ENCODE measurements around the gene SLC25A29. TPM values are rescaled to one million over a fixed set of nuclear protein-coding genes. Genes with fewer than 3 reads are reported as not detected.
"Not testable (repeated sequence)": the region's sequence is repeated elsewhere in the genome, so short reads cannot be mapped to it uniquely, and the experiment has no call there.

Gene SLC25A29
- total RNA-seq, 1 experiment from 2014 or later, result 33.9 TPM

DNA sequence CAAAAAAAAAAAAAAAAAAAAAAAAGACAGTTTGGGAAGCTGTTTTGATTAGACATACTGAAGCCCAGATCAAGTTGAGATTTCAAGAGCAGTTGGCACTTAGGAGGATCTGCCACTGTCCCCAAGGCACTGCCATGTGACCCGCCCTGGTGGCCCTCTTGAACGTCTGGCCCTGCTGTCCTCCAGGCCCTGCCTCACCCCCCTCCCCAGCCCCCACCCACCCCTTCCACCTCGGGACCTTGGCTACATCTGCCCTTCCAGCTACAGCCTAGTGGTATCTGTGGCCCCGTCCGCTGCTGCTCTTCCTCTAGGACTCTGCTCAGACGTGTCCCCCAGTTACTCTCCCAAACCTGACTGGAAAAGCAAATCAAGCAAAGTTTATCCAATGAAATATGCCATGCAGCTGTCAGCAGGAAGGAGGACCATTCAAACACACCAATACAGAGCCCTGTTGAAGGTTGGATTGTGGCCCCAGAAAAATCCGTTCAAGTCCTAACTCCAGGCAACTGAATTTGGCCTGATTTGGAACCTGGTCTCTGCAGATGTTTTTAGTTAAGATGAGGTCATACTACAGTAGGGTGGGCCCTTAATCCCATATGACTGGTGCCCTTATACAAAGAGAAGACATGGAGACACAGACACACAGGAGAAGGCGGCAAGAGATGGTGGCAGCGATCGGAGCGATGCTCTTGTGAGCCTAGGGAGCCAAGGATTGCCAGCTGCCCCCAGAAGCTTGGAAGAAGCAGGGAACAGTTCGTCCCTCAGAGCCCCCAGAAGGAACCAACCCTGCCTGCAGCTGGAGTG, 17.7 kb downstream of the SLC25A29 start:
- Mint-ChIP-seq H3K4me3 (ENCODE audit: unreplicated experiment) (no peak overlapping the region), H3K36me3 (ENCODE audit: insufficient read depth, unreplicated experiment) (peaks cover 11% of the 10 kb centered on the region), H3K27me3 (ENCODE audit: insufficient read depth, unreplicated experiment) (no peaks in the 10 kb centered on the region), H3K9me3 (ENCODE audit: unreplicated experiment) (no peaks in the 10 kb centered on the region), H3K4me1 (ENCODE audit: insufficient read depth, unreplicated experiment) (peaks cover 5% of the 10 kb centered on the region), H3K27ac (ENCODE audit: low read depth, unreplicated experiment) (no peak overlapping the region)
- TF ChIP-seq, protein P1, sequence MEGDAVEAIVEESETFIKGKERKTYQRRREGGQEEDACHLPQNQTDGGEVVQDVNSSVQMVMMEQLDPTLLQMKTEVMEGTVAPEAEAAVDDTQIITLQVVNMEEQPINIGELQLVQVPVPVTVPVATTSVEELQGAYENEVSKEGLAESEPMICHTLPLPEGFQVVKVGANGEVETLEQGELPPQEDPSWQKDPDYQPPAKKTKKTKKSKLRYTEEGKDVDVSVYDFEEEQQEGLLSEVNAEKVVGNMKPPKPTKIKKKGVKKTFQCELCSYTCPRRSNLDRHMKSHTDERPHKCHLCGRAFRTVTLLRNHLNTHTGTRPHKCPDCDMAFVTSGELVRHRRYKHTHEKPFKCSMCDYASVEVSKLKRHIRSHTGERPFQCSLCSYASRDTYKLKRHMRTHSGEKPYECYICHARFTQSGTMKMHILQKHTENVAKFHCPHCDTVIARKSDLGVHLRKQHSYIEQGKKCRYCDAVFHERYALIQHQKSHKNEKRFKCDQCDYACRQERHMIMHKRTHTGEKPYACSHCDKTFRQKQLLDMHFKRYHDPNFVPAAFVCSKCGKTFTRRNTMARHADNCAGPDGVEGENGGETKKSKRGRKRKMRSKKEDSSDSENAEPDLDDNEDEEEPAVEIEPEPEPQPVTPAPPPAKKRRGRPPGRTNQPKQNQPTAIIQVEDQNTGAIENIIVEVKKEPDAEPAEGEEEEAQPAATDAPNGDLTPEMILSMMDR (IDR thresholded peaks at IDR 0.05; ENCODE audit: unreplicated experiment), result no peak
- no TSS peak for BruUV-seq (replicated peaks)
- intact Hi-C loops (cut with micrococcal nuclease), result no loop called here
- no peak for DNase-seq (ENCODE audit: unreplicated experiment)
- CTCF ChIA-PET, result interaction anchor here (0.9 to 1.2 kb wide), 2 partner anchors 12 to 89 kb away, joined by 4 to 5 read pairs; no protein-coding TSS in a partner anchor
- POLR2A ChIA-PET, result no interaction called here

DNA sequence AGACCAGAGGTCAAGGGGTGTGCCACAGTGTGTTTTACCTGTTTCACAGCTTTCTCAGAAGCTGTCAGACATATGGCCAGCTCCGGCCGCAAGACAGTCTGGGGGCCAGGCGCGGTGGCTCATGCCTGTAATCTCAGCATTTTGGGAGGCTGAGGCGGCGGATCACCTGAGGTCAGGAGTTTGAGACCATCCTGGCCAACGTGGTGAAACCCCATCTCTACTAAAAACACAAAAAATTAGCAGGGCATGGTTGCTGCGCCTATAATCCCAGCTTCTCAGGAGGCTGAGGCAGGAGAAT, 18.3 kb downstream of the SLC25A29 start:
- H3K4me1 Mint-ChIP-seq (ENCODE audit: insufficient read depth, unreplicated experiment); H3K27me3 Mint-ChIP-seq (ENCODE audit: insufficient read depth, unreplicated experiment); BruUV-seq (replicated peaks); H3K9me3 Mint-ChIP-seq (ENCODE audit: unreplicated experiment); POLR2A ChIA-PET; DNase-seq (ENCODE audit: unreplicated experiment); H3K27ac Mint-ChIP-seq (ENCODE audit: low read depth, unreplicated experiment); intact Hi-C loops (cut with micrococcal nuclease); H3K4me3 Mint-ChIP-seq (ENCODE audit: unreplicated experiment): not testable (repeated sequence)
- CTCF ChIA-PET, result interaction anchor here (0.9 to 1.2 kb wide), 2 partner anchors 12 to 90 kb away, joined by 4 to 5 read pairs; no protein-coding TSS in a partner anchor
- peaks cover 14% of the 10 kb centered on the region for H3K36me3 Mint-ChIP-seq (ENCODE audit: insufficient read depth, unreplicated experiment)

DNA sequence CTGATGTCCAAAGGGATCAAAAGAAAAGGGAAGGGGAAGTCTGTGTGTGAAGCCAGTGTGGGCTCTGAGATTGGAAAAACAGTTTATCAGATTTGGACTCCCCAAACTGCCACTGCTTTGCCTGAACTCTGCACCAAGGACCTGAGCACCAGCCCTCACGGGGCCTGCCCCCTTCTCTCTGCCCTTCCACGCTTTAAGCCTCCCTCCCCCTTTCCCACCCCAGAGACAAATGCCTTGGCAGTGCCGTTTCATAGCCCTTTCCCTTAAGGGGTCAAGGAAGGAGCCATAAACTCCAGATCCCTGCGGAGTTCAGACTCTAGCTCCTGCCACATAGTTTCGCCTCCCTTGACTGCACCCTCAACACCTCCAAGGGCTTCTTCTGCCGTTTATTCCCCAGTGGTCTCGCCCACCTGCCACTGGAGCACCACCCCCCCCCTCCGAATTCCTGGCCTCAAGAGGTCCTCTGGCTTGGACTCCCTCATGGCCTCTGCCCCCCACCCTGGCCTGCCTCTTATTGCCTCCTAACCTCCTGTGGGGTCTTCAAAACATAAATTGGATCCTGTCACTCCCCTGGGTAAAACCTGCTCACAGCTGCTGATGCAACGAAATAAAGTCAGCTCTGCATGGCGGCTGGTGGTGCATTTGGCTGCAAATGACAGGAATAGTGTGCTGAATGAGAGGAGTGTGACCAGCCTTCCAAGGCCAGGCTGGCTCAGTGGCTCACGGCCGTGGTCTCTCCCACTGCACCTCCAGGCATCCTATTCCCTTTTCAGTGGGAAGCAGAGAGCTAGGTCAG, 18.8 kb downstream of the SLC25A29 start:
- Mint-ChIP-seq H3K27me3 (ENCODE audit: insufficient read depth, unreplicated experiment) (no peaks in the 10 kb centered on the region), H3K4me3 (ENCODE audit: unreplicated experiment) (no peak overlapping the region), H3K4me1 (ENCODE audit: insufficient read depth, unreplicated experiment) (peaks cover 11% of the 10 kb centered on the region), H3K9me3 (ENCODE audit: unreplicated experiment) (no peaks in the 10 kb centered on the region), H3K27ac (ENCODE audit: low read depth, unreplicated experiment) (no peak overlapping the region), H3K36me3 (ENCODE audit: insufficient read depth, unreplicated experiment) (peaks cover 20% of the 10 kb centered on the region)
- BruUV-seq (replicated peaks), result no TSS peak
- ChIA-PET CTCF (interaction anchor here (0.6 to 2.1 kb wide), 5 partner anchors 11 to 91 kb away, joined by 3 to 8 read pairs (median 4); no protein-coding TSS in a partner anchor), POLR2A (interaction anchor here (1.4 kb wide), 1 partner anchor 9 kb away, joined by 5 read pairs; no protein-coding TSS in a partner anchor)
- intact Hi-C loops (cut with micrococcal nuclease), result no loop called here
- TF ChIP-seq, protein P1 (IDR thresholded peaks at IDR 0.05; ENCODE audit: unreplicated experiment), result no peak
- no peak for DNase-seq (ENCODE audit: unreplicated experiment)

DNA sequence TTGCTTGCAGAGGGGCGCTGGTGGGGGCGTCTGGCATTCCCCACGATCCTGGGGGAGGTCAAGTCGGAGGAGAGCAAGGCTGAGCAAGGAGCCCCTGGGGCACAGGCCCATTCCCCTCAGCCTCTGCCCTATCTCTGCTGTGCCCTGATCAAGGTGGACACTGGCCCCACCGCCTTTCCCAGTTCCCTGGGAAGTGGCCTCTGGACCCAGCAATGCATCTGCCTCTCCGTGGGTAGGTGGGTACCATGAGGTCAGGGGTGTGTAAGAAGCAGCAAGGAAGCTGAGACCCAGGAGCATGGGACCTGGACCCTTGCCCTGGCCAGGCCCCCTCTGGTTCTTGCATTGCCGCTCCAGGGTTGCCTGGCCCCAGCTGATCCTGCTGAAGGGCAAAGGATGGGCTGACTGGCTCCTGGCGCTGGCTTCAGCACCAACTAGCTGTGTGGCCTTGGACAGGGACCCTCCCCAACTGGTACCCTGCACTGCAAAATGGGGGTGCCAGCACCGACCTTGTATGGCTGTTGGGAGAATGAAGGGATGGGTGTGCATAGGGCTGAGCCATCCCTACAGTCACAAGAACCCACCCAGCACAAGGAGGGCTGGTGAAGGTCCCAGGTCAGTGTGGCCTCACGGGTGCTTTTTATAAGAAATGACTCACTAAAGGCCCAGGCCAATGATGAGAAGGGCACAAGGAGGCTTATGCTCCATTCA, 19.6 kb downstream of the SLC25A29 start:
- TF ChIP-seq, protein P1 (IDR thresholded peaks at IDR 0.05; ENCODE audit: unreplicated experiment), result no peak
- intact Hi-C loops (cut with micrococcal nuclease), result no loop called here
- no TSS peak for BruUV-seq (replicated peaks)
- H3K4me3 Mint-ChIP-seq (ENCODE audit: unreplicated experiment), result peak overlapping the region; percentile 77
- peaks cover 26% of the 10 kb centered on the region for H3K36me3 Mint-ChIP-seq (ENCODE audit: insufficient read depth, unreplicated experiment)
- no peak for DNase-seq (ENCODE audit: unreplicated experiment)
- H3K27ac Mint-ChIP-seq (ENCODE audit: low read depth, unreplicated experiment), result peak overlapping the region; percentile 64
- H3K4me1 Mint-ChIP-seq (ENCODE audit: insufficient read depth, unreplicated experiment), result peaks cover 17% of the 10 kb centered on the region
- CTCF ChIA-PET, result interaction anchor here (0.6 to 2.4 kb wide), 16 partner anchors 8 to 768 kb away, joined by 3 to 30 read pairs (median 4); no protein-coding TSS in a partner anchor
- POLR2A ChIA-PET, result interaction anchor here (1.2 to 2.1 kb wide), 3 partner anchors 9 to 90 kb away, joined by 3 to 8 read pairs (median 5); a partner anchor contains a TSS
- H3K27me3 Mint-ChIP-seq (ENCODE audit: insufficient read depth, unreplicated experiment), result no peaks in the 10 kb centered on the region
- no peaks in the 10 kb centered on the region for H3K9me3 Mint-ChIP-seq (ENCODE audit: unreplicated experiment)
